ENCODE measurements around the gene TBXA2R.

GRCh38 chr19:3551792-3552095 is 54.9 kb downstream of the TBXA2R start:
- TF ChIP-seq, protein P1, sequence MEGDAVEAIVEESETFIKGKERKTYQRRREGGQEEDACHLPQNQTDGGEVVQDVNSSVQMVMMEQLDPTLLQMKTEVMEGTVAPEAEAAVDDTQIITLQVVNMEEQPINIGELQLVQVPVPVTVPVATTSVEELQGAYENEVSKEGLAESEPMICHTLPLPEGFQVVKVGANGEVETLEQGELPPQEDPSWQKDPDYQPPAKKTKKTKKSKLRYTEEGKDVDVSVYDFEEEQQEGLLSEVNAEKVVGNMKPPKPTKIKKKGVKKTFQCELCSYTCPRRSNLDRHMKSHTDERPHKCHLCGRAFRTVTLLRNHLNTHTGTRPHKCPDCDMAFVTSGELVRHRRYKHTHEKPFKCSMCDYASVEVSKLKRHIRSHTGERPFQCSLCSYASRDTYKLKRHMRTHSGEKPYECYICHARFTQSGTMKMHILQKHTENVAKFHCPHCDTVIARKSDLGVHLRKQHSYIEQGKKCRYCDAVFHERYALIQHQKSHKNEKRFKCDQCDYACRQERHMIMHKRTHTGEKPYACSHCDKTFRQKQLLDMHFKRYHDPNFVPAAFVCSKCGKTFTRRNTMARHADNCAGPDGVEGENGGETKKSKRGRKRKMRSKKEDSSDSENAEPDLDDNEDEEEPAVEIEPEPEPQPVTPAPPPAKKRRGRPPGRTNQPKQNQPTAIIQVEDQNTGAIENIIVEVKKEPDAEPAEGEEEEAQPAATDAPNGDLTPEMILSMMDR (IDR thresholded peaks at IDR 0.05; ENCODE audit: low read depth, low read length, missing input control): no peak
- TF ChIP-seq YY1 (IDR thresholded peaks at IDR 0.05): no peak
- TF ChIP-seq REST (IDR thresholded peaks at IDR 0.05): no peak
- TF ChIP-seq TAF1 (conservative IDR thresholded peaks at IDR 0.05): no peak
- TF ChIP-seq RAD21 (IDR thresholded peaks at IDR 0.05): no peak

All from liver (tissue), 3 donors.